Measurements from ENCODE around the gene MBNL2.

- no peak for TF ChIP-seq FOXM1 (IDR thresholded peaks at IDR 0.05; ENCODE audit: borderline replicate concordance, low read depth)
- no peak for TF ChIP-seq TEAD4 (IDR thresholded peaks at IDR 0.05)
- no peak for TF ChIP-seq REST (IDR thresholded peaks at IDR 0.05; ENCODE audit: low read depth)
These were observed 21.8 kb upstream of the MBNL2 start for GRCh38 chr13:97200081-97200942.
